GM18520 (cell line): ENCODE results near the gene CHCHD10.

Experiments used
- ATAC-seq: cut with Tn5 transposase; IDR thresholded peaks from one replicate; pipeline ENCODE4 v1.9.1; 2021; ENCODE audit not compliant: unreplicated experiment

The CHCHD10 gene

DNA sequence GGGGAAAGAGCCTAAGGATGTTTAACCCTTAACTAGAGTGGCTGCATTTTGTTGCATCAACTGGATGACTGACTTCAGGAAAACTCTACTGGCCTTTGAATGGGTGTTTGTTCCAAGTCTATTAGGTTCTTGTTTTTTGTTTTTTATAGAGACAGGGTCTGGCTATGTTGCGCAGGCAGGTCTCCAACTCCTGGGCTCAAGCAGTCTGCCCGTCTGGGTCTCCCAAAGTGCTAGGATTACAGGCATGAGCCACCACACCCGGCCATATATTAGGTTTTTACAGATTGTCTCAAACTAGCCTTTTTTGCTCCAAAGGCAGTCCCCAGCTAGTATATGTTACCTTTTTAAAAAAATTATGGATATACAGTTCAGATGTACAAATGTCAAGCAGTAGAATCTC lies 20.1 kb upstream of the CHCHD10 start:
- no peak for ATAC-seq

DNA sequence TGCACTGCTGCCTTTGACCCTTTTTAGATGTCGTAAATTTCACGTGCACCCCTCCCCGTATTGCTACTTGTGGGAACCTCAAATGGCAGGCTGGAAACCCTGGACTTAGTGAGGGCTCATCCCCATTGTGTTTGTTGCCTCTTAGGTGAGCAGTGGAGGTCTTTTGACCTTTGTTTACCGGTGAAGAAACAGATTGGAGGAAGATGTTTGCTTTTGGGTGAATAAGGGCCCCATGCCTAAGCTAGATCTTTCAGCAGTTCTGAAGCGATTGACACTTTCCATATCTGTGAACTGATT lies 19.8 kb upstream of the CHCHD10 start:
- peak; percentile 4 for ATAC-seq

DNA sequence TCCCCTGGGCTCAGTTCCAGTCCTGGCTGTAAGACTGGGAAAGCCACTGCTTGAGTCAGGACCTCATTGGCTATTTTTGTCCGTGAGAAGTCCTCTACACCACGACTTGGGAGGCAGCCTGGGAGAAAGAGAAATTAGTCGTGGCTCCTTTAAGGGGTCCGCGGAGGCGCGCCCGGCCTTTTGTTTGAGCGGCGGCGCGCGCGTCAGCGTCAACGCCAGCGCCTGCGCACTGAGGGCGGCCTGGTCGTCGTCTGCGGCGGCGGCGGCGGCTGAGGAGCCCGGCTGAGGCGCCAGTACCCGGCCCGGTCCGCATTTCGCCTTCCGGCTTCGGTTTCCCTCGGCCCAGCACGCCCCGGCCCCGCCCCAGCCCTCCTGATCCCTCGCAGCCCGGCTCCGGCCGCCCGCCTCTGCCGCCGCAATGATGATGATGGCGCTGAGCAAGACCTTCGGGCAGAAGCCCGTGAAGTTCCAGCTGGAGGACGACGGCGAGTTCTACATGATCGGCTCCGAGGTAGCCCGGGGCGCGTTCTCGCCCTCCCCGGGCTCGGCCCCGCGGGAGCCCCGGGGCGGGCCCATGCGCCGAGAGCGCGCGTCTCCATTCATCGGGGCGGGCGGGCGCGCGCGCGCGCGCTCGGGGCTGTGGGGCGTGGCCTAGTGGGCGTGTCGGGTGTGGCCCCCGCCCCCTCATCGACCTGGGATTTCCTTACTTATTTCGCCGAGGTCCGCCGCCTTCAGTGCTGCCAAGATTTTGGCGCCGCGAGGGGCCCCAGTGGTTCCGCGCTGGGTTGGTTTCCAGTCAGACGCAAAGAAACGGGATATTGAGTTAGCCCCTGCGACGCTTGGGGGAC lies 19.2 kb upstream of the CHCHD10 start, which contains the start of gene SMARCB1:
TSS of gene SMARCB1 (plus strand) at position 215 of the 848 bp plus-strand sequence. CDS start at position 419, 204 bp downstream.
- peak; percentile 45 for ATAC-seq

DNA sequence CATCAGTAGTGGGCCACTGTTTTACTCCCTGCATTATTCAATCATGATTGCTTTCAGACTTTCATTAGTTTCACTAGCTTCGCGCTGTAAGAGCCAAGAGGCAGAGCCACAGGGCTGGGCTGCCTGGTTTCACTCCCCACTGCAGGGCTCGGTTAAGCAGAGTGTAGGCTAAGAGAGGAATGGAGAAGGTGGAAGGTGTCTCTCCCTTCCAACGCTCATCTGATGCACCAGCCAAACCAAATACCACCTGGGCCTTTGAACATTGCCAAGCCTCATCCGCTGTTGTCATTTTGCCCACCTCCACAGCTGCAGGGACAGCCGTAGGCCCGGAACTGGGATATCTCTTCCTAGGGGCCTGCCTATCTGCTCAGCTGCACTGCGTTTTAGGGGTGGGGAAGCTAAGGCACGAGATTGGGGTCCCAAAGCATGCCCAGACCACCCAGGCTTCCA lies 18.5 kb upstream of the CHCHD10 start:
- ATAC-seq: no peak

DNA sequence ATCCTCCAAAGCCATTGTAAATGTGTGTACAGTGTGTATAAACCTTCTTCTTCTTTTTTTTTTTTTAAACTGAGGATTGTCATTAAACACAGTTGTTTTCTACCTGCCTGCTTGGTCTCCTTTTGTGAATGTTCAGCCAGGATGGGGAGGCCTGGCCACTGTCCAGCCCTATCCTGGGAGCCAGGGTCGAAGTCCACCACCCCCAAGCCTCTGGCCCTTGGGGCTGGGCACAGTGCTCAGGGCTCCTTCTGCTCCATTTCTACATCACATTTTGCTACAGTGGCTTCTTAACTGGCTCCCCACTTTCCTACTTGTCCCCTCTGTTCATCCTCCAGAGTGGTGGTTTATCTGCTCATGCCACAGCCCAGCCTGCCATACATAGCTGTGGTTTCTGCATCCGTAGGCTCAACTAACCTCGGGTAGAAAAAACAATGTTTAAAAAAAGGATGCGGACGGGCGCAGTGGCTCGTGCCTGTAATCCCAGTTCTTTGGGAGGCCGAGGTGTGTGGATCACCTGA lies 16.5 kb upstream of the CHCHD10 start:
- ATAC-seq: no peak

DNA sequence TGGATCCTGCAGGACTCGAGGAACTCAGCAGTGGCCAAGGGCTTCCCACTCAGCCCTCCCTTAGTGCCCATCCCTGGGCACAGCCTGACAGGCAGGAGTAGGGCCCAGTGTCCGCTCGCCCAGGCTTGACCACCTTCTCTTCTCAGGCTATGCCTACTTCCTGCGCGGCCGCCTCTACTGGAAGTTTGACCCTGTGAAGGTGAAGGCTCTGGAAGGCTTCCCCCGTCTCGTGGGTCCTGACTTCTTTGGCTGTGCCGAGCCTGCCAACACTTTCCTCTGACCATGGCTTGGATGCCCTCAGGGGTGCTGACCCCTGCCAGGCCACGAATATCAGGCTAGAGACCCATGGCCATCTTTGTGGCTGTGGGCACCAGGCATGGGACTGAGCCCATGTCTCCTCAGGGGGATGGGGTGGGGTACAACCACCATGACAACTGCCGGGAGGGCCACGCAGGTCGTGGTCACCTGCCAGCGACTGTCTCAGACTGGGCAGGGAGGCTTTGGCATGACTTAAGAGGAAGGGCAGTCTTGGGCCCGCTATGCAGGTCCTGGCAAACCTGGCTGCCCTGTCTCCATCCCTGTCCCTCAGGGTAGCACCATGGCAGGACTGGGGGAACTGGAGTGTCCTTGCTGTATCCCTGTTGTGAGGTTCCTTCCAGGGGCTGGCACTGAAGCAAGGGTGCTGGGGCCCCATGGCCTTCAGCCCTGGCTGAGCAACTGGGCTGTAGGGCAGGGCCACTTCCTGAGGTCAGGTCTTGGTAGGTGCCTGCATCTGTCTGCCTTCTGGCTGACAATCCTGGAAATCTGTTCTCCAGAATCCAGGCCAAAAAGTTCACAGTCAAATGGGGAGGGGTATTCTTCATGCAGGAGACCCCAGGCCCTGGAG lies 15.7 kb upstream of the CHCHD10 start:
- ATAC-seq: no peak

DNA sequence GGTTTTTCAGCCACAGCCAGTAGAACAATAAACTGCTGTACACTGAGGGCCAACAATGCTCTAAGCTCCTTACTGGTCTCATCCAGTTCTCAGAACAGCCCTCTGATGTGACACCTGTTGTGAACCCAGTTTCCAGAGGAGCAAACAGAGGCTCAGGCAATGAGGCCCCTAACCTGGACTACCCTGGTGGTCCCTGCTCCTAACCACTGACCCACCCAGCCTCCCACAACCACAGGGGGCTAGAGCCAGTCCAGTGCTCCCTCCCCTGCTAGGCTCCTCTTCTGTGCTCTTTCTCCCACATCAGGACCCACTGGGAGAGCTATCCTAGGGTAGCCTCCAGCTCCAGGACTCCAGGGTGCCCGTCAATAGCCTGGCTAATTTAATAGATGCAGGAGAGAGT lies 14.9 kb upstream of the CHCHD10 start:
- ATAC-seq: no peak

DNA sequence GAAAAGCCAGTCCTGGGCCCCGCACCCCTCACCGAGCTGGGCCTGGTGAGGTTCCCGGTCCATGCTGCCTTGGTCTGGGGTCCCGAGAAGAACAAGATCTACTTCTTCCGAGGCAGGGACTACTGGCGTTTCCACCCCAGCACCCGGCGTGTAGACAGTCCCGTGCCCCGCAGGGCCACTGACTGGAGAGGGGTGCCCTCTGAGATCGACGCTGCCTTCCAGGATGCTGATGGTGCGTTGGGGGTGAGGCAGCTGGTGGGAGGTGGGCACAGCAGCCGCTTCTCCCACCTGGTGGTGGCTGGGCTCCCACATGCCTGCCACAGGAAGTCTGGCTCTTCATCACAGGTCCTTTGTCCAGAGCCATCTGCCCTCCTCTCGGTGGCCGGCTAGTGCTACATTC lies 14.5 kb upstream of the CHCHD10 start:
- ATAC-seq: no peak

DNA sequence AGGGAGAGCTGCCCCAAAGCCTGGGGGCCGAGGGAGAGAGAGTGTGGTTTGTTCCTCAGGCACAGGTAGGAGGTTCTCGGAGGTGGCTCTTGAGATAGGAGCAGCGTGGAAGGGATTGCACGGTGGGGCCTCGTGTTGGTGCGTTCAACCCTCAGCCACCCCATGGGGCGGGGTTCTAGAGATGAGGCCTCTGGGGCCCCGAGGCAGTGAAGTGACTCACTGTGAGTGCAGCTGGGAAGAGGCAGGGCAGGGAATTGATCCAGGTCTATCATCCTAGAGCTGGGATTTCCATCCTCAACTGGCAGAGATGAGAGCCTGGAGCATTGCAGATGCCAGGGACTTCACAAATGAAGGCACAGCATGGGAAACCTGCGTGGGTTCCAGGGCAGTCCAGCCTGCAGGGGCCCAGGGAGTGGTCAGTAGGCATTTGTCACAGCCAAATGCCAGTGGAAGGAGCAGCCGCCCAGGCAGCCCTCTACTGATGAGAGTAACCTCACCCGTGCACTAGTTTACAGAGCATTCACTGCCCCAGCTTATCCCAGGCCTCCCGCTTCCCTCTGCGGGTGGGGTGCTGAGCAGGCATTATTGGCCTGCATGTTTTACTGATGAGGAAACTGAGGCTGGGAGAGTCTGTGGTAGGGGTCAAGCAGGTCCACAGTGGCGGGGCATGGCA lies 13.9 kb upstream of the CHCHD10 start:
- ATAC-seq: no peak

DNA sequence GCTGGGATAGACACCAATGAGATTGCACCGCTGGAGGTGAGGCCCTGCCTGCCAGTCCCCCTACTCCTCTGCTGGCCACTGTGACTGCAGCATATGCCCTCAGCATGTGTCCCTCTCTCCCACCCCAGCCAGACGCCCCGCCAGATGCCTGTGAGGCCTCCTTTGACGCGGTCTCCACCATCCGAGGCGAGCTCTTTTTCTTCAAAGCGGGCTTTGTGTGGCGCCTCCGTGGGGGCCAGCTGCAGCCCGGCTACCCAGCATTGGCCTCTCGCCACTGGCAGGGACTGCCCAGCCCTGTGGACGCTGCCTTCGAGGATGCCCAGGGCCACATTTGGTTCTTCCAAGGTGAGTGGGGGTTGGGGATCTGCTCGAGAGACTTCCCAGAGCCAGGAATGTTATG lies 13.3 kb upstream of the CHCHD10 start:
- ATAC-seq: no peak

DNA sequence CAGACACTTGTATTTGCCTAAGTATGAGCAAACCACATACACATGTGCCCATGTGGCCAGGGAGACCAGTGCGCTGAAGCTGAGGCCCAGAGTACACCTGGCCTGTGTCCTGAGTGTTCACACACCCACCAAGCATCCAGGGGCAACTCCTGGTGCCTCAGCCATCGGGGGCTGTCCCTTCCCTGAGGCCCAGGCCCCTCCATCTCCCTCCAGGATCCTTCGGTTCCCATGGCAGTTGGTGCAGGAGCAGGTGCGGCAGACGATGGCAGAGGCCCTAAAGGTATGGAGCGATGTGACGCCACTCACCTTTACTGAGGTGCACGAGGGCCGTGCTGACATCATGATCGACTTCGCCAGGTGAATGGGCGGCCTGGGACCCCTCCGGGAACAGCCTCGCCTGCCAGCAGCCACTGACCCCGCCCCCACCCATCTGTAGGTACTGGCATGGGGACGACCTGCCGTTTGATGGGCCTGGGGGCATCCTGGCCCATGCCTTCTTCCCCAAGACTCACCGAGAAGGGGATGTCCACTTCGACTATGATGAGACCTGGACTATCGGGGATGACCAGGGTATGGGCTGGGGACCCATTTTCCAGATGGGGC lies 12.5 kb upstream of the CHCHD10 start:
- no peak for ATAC-seq

DNA sequence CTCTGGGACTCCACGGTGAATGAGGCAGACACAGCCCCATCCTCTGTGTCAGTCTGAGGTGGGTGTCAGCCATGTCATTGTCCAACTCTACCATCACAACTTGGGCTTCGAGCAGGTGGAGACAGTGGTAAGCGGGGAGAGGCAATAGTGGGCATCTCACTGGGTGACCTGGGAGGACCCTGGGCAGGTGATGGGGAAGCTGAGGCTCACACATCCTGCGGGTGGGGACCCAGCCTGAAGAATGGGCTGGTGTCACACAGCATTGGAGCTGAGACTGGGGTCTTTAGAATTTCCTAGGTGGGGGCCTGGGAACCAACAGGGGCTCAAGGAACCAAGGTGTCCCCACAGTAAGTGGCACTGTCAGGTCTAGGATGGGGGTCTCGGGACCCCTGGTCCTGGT lies 12.0 kb upstream of the CHCHD10 start:
- no peak for ATAC-seq

DNA sequence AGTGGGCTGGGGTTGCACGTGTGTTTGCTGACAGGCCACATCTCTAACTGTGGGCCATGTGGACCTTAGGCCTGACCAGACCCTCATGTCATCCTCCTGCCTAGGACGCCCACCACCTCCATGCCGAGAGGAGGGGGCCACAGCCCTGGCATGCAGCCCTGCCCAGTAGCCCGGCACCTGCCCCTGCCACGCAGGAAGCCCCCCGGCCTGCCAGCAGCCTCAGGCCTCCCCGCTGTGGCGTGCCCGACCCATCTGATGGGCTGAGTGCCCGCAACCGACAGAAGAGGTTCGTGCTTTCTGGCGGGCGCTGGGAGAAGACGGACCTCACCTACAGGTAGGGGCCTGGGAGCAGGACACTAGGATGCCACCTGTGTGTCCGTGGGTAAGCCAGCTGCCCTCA lies 11.3 kb upstream of the CHCHD10 start:
- no peak for ATAC-seq

DNA sequence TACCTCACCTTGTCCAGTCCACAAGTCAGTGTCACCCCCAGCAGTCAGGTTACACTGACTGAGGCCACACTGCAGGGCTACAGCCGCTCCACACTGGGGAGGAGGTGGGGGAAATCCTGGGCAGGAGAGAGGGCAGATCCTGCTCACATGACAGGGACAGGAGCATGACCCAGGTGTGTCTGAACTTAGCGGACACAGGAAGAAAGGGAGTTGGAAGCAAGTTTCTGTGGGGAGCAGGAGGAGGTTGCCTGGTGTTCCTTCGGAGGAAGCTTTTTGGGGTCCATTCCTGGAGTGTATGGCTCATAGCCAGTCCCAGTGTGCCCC lies 10.8 kb upstream of the CHCHD10 start:
- ATAC-seq: no peak

DNA sequence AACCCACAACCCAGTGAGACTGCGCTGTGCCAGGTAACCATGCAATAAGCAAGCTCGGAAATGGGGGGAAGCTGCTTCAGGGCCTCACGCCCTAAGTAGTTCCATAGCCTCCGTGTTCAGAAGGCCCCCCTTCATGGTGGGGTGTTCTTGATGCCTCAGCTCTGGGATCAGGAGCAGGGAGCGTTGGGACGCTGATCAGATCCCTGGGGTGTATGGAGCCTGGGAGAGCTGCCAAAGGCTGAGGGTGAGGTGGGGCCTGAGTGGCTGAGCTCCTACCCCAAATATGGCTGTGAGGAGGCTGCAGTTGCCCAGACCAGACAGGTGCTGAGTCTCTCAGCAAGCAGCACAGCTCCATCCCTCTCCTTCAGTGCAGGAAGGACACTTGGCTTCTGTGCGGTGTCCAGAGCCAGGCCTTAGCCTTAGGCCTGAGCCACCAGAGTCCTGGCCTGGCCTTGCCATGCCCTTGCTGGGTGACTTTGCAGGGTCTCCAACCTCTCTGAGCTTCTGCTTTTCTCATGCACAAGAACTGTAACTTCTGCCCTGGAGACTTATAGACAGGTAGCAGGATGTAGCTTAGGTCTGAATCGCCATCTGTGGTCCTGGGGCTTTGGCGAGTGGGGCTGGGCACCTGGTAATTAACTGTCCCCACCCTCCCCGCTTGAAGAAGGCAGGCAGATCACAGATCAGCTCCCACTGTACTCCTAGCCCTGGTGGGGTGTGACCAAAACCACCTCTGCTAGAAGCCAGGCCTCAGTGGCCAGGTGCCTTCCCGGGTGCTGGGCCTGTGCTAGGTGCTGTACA lies 10.2 kb upstream of the CHCHD10 start:
- ATAC-seq: no peak

DNA sequence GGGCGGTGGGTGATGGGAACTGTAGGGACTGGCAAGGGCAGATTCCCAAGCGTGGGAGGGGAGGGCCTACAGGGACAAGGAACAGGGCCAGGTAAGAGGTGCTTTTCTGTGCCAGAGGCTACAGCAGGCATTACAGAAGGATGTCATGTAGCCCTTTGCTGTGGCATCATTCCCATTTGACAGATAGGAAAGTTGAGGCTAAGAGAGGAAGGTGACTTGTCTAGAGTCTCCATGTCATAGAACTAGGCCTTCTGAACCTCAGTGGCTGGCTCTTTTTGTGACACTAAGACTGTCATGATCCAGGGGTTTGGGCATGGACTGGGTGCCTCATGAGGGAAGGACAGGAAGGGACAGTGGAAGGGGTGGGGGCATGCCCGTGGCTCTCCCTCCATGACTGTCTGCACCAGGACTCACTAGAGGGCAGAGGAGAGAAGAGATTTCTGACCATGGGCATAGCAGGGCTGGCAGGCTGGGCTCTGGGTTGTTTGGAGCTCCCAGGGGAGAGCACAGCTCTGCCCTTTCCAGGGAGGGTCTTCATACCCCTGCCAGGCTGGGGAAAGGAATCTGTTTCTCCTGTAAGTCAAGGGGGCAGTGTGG lies 8.1 kb upstream of the CHCHD10 start:
- ATAC-seq: no peak

DNA sequence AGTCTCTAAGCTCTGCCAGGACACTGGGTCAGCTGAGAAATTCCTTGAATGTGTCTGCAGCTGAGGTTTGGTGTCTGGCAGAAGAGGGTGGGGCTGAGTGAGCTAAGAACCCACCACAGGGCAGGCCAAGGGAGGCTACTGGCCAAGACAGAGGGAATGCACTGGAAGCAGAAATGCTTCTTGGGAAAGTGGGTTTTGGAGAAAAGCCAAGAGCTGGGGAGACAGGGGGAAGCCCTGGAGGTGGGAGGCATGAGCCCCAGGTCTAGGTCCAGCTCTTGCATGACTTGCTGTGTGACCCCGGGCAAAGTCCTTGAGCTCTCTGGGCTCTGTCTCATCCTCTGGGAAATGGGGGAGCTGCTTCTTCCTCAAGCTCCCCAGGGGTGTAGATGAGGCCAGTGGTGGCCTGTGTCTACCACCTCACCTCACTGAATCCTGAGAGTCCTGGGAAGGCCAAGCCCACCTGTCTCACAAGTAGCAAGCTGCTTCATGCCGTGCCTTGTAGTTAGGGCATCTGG lies 7.2 kb upstream of the CHCHD10 start:
- ATAC-seq: no peak

DNA sequence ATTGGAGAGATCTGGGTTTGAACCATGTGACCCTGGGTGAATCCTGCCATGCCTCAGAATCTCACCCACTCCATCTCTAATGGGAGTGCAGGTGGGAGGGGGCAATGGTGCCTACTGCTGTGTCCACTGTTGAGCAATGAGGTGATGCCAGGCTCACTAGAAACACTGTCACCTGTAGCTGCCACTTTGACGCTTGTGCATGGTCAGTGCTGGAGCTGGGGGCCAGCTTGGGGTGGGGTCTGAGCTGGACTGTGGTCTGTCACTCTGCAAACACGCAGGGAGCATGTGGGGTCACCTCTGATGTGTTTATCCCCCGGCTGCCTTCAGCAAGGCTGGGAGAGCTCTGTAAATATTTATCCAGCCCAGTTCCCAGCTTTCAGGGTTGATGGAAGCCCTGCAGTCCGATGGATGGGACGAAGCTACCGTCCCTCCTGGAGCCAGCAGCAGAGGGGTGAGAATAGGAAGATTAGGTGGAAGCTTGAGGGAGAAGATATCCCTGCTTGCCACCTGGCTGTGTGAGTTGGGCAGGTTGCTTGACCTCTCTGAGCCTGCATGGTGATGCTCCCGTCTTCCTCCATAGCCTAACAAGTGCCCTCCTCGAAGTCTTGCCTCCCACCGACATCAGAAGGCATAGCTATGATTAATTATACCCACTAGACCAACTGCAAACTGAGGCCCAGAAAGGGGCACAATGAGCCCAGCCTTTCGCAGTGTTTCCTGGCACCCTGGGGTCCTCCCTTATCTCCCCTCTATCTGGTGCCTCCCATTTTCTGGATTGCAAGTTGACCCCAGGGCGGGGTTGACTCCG lies 6.5 kb upstream of the CHCHD10 start:
- no peak for ATAC-seq
